ENCODE measurements around the gene BCL2L12.

BCL2L12 gene

GRCh38 chr19:49642492-49643035 is 23.2 kb upstream of the BCL2L12 start:
- DNase-seq = no peak

GRCh38 chr19:49643466-49643865 is 22.3 kb upstream of the BCL2L12 start:
- DNase-seq = no peak

GRCh38 chr19:49645592-49645991 is 20.1 kb upstream of the BCL2L12 start:
- no peak for DNase-seq

GRCh38 chr19:49645995-49646394 is 19.7 kb upstream of the BCL2L12 start:
- DNase-seq = no peak

- no peak for DNase-seq
These were observed 19.1 kb upstream of the BCL2L12 start for GRCh38 chr19:49646586-49646985.

- DNase-seq = no peak
These were observed 14.5 kb upstream of the BCL2L12 start for GRCh38 chr19:49651029-49651819.

GRCh38 chr19:49651820-49652550 is 13.7 kb upstream of the BCL2L12 start:
- DNase-seq = no peak

- no peak for DNase-seq
These were observed 12.9 kb upstream of the BCL2L12 start for GRCh38 chr19:49652551-49653465.

- DNase-seq = no peak
These were observed 12.3 kb upstream of the BCL2L12 start for GRCh38 chr19:49653466-49653806.

GRCh38 chr19:49654581-49654980 is 11.2 kb upstream of the BCL2L12 start:
- DNase-seq = no peak

- no peak for DNase-seq
These were observed 9.9 kb upstream of the BCL2L12 start for GRCh38 chr19:49655570-49656455.

- no peak for DNase-seq
These were observed 9.2 kb upstream of the BCL2L12 start for GRCh38 chr19:49656456-49657109.

- DNase-seq = no peak
These were observed 8.1 kb upstream of the BCL2L12 start for GRCh38 chr19:49657493-49658138.

- DNase-seq = no peak
These were observed 7.6 kb upstream of the BCL2L12 start for GRCh38 chr19:49658139-49658517.

- DNase-seq = no peak
These were observed 6.9 kb upstream of the BCL2L12 start for GRCh38 chr19:49658566-49659442.

GRCh38 chr19:49660338-49660961 is 5.3 kb upstream of the BCL2L12 start:
- no peak for DNase-seq

- DNase-seq = no peak
These were observed 3.7 kb upstream of the BCL2L12 start for GRCh38 chr19:49662011-49662410.

GRCh38 chr19:49663224-49663623 is 2.5 kb upstream of the BCL2L12 start:
- DNase-seq = no peak
